Panc1 (cell line): ENCODE data around the gene TMED6.

Source experiments
- POLR2AphosphoS5 ChIP-seq: IDR thresholded peaks from 2 replicates; pipeline ENCODE4 v1.6.1; 2012; ENCODE audit warnings: mild to moderate bottlenecking, low read depth, low read length, moderate library complexity
- TCF7L2 ChIP-seq: IDR thresholded peaks from 2 replicates; pipeline ENCODE4 v1.6.1; 2011; ENCODE audit warnings: mild to moderate bottlenecking, low read depth, low read length, inconsistent platforms
- TF ChIP-seq, protein P1 (sequence below): fragments of 450-650 bp; IDR thresholded peaks from 2 replicates; pipeline ENCODE4 v1.5.1; 2017; ENCODE audit warnings: mild to moderate bottlenecking
- TF ChIP-seq, protein P2 (sequence below), 2 experiments: IDR thresholded peaks; 2 replicates each; pipeline ENCODE4 v1.6.1; 2011 to 2012; ENCODE audit warnings: low read depth in 2 of 2, control low read depth in 1 of 2, low read length in 1 of 2, mild to moderate bottlenecking in 1 of 2, moderate library complexity in 1 of 2; ENCODE audit not compliant: insufficient read depth in 1 of 2

DNA sequence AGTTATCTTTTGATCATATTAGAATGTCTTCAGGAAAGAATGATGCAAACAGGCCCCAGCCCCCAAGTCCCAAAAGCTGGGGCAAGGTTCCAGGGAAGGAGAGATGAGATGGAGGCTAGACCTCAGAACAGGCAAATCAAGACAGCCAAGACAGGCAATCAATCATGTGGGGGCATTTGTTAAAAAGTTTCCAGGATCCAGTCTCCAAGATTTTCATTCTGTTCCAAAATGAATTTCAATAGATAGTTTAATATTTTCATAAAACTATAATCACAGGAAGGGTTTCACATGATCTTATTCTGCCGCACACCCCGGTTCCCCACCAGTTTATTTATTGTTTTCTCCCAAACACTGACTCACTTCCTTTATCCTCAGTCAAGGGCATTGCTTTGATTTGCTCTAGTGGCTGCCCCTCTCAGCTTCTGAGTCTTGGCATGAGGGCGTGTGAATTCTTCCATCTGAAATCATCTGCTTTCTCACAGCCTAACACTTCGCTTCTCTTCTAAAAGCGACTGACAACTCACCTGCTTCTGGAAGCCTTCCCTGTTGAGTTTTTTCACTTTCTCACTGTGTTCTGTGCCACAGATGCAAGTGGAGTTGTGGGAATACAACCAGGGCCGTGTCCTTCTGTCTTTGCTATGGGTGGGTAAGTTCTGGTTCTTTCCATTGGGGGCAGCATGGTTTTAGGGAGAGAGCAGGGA is 46.4 kb upstream of the TMED6 start:
- TF ChIP-seq, protein P1, sequence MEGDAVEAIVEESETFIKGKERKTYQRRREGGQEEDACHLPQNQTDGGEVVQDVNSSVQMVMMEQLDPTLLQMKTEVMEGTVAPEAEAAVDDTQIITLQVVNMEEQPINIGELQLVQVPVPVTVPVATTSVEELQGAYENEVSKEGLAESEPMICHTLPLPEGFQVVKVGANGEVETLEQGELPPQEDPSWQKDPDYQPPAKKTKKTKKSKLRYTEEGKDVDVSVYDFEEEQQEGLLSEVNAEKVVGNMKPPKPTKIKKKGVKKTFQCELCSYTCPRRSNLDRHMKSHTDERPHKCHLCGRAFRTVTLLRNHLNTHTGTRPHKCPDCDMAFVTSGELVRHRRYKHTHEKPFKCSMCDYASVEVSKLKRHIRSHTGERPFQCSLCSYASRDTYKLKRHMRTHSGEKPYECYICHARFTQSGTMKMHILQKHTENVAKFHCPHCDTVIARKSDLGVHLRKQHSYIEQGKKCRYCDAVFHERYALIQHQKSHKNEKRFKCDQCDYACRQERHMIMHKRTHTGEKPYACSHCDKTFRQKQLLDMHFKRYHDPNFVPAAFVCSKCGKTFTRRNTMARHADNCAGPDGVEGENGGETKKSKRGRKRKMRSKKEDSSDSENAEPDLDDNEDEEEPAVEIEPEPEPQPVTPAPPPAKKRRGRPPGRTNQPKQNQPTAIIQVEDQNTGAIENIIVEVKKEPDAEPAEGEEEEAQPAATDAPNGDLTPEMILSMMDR = peak; percentile 83
- TF ChIP-seq, protein P2, sequence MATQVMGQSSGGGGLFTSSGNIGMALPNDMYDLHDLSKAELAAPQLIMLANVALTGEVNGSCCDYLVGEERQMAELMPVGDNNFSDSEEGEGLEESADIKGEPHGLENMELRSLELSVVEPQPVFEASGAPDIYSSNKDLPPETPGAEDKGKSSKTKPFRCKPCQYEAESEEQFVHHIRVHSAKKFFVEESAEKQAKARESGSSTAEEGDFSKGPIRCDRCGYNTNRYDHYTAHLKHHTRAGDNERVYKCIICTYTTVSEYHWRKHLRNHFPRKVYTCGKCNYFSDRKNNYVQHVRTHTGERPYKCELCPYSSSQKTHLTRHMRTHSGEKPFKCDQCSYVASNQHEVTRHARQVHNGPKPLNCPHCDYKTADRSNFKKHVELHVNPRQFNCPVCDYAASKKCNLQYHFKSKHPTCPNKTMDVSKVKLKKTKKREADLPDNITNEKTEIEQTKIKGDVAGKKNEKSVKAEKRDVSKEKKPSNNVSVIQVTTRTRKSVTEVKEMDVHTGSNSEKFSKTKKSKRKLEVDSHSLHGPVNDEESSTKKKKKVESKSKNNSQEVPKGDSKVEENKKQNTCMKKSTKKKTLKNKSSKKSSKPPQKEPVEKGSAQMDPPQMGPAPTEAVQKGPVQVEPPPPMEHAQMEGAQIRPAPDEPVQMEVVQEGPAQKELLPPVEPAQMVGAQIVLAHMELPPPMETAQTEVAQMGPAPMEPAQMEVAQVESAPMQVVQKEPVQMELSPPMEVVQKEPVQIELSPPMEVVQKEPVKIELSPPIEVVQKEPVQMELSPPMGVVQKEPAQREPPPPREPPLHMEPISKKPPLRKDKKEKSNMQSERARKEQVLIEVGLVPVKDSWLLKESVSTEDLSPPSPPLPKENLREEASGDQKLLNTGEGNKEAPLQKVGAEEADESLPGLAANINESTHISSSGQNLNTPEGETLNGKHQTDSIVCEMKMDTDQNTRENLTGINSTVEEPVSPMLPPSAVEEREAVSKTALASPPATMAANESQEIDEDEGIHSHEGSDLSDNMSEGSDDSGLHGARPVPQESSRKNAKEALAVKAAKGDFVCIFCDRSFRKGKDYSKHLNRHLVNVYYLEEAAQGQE (IDR thresholded peaks at IDR 0.05; ENCODE audit: insufficient read depth in 1 of 2, low read depth in 2 of 2, low read length in 1 of 2) = no peak
- TF ChIP-seq TCF7L2 (0 out of 2 replicates have a peak, but pooled peaks have one; percentile 36), POLR2AphosphoS5 (no peak)
